NCI-H2171 (cell line): ENCODE results near the gene PREX1.
"Not testable (repeated sequence)": the region's sequence is repeated elsewhere in the genome, so short reads cannot be mapped to it uniquely, and the experiment has no call there.

Experiments used
- DNase-seq: peaks from one replicate; lab custom pipeline; 2025; lab: John Stamatoyannopoulos, UW

Gene PREX1, protein sequence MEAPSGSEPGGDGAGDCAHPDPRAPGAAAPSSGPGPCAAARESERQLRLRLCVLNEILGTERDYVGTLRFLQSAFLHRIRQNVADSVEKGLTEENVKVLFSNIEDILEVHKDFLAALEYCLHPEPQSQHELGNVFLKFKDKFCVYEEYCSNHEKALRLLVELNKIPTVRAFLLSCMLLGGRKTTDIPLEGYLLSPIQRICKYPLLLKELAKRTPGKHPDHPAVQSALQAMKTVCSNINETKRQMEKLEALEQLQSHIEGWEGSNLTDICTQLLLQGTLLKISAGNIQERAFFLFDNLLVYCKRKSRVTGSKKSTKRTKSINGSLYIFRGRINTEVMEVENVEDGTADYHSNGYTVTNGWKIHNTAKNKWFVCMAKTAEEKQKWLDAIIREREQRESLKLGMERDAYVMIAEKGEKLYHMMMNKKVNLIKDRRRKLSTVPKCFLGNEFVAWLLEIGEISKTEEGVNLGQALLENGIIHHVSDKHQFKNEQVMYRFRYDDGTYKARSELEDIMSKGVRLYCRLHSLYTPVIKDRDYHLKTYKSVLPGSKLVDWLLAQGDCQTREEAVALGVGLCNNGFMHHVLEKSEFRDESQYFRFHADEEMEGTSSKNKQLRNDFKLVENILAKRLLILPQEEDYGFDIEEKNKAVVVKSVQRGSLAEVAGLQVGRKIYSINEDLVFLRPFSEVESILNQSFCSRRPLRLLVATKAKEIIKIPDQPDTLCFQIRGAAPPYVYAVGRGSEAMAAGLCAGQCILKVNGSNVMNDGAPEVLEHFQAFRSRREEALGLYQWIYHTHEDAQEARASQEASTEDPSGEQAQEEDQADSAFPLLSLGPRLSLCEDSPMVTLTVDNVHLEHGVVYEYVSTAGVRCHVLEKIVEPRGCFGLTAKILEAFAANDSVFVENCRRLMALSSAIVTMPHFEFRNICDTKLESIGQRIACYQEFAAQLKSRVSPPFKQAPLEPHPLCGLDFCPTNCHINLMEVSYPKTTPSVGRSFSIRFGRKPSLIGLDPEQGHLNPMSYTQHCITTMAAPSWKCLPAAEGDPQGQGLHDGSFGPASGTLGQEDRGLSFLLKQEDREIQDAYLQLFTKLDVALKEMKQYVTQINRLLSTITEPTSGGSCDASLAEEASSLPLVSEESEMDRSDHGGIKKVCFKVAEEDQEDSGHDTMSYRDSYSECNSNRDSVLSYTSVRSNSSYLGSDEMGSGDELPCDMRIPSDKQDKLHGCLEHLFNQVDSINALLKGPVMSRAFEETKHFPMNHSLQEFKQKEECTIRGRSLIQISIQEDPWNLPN (N-terminal part only)

DNA sequence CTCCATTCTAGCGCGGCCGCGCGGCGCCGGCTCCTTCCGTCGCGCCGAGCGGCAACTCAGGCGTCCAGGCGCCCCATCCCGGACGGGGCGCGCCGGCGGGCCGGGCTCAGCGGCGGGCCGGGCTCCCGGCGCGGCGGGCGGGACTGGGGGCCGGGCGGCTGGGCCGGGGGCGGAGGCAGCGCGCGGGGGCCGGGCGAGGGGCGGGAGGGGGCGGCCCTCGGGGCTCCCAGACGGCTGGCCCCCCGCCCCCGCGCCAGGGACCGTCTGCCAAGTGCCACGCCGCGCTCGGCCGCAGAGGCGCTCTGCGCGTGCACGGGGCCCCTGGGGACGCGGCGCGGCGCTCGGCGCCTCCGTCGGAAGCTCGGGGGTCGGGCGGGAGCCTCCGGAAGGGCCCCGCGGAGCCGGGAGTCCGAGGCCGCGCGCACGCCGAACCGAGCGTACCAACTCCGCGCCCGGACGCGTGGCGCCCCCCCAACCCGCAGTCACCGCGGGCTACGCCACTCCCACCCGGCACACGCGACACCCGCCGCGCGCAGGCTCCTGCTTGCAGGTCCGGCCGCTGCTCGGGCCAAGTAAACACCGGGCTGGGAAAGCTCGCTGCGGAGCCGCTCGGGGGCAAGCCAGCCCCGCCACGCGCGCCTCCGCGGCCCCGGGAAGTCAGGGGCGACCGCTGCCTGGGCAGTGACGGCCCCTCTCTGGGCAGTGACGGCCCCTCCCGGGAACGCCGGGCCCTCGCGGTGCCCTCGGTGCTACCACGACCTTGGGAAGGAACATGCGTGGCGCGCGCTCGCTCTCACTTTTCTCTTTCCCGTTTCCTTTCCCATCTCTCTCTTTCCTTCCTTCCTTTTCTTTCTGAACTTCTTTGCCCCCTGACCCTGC, at the start of gene PREX1:
Gene PREX1, minus strand, starts transcription at position 145 of the 879 bp plus-strand sequence. Its CDS starts 139 bp downstream, at position 6.
- DNase-seq, result peak; percentile 96

- no peak for DNase-seq
Measured at GRCh38 chr20:48877304-48877703, 49.5 kb upstream of the PREX1 start.

DNA sequence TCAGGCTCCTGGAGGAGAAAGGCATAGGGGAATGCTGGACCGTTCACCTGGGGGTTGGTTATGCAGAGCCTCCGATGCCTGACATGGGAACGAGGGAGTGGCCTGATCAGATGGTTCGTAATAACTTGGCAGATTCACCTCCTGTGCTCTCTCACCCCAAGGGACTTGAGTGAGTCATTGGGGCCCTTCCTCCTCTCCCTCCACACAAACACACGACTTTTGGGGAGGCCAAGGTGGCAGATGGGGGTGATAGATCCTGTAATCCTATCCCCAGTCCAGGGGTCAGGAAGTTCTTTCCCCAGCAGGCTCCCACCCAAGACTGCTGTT, 48.1 kb upstream of the PREX1 start:
- DNase-seq, result peak; percentile 99

DNA sequence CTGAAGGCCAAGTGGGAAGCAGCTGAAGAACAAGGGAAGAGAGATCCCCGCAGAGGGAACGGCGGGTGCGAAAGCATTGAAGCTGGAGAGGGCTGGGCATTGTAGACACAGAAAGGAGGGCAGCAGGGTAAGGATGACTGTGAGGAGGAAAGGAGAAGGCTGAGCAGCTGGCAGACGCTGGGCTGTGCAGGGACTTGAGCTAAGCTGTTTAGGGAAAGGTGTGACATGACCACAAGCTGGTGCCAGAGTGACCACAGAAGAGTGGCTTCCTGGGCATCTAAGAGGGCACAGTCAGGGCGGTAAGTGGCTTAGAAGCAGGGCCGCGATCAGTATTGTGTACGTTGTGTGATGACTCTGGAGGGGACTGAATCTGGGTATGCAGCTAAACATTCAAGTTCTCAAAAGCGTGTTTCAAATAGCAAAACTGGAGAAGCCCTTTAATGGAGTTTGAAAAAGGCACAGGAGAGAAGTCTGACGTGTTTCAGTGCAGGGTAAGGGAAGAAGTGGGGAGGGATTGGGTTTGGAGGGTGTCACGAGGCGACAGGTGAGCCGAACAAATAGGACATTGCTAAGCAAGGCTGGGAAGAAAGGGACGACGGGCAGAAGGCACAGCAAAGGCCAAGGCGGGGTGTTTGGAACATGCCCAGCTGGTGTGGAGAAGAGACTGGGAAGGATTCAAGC, 47.6 kb upstream of the PREX1 start:
- DNase-seq, result no peak

DNA sequence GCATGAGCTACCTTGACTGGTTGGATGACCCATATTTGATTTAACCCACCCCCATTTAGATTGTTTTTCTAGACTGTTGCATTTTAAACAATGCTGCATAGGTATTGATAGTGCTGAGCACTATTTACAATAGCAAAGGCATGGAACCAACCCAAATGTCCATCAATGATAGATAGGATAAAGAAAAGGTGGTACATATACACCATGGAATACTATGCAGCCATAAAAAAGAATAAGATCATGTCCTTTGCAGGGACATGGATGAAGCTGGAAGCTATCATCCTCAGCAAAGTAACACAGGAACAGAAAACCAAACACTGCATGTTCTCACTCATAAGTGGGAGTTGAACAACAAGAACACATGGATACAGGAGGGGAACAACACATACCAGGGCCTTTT, 41.6 kb upstream of the PREX1 start:
- not testable (repeated sequence) for DNase-seq

DNA sequence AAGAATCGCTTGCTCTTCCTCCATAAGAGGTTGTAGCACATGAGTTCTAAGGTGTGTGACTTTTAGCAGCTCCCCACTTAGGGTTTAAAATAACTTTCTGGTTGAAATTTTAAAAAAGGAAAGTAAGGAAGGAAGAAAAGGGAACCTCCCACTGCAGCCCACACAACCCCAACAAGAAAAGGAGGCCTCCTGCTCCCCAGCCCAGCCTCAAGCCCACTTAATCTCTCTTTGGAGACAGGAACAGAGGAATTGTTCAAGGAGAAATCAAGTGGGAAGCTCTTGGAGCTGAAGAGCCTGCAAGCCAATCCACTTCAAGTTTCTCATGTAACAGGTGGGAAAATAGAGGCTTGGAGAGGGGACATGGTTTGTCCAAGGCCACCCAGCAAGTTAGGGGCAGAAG, 39.1 kb upstream of the PREX1 start:
- DNase-seq, result no peak

DNA sequence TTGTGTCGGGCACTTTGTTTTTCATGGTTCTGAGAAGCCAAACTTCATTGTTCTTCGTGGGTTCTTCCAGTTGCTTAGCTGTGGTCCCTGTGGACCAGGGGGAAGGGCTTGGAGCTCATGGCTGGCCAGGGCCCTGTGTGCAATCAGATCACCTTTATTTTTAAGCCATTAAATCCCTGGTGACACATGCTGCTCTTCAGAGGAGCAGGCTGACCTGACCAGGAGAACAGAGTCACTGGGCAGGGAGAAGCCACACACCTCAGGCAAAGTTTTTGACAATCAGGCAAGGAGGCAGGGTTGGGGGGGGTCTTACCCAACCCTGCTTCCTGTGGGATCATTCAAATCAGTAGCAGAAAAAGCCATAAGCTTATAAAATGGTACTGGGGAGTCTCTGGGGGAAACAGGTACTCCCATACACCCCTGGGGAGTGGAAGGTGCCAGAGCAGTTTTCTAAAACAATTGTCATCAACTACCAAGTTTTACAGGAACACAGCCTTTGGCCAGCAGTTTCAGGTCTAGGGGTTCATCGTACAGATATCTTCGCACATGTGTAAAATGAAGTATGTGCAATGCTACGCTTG, 37.0 kb upstream of the PREX1 start:
- DNase-seq, result no peak

GRCh38 chr20:48864254-48864653, 36.5 kb upstream of the PREX1 start:
- no peak for DNase-seq

GRCh38 chr20:48862279-48862678, 34.5 kb upstream of the PREX1 start:
- DNase-seq, result no peak

DNA sequence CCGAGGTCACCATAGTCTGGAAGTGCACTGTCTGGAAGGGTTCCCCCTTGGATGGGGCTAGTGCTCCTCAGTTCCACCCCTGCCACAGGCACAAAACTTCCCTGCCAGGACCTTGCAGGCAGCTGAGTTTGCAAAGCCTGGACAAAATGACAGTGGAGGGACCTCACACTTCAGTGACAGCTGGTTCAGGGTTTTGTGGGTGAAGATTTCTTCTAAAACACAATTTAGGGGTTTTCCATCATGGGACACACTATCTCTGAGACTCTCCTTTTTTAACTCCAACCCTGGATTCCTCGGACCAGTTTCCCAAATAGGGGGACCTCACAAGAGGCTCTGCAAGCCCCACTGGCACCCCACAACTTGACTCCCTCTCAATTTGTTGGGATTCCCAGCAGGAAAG, 33.6 kb upstream of the PREX1 start:
- DNase-seq, result no peak

DNA sequence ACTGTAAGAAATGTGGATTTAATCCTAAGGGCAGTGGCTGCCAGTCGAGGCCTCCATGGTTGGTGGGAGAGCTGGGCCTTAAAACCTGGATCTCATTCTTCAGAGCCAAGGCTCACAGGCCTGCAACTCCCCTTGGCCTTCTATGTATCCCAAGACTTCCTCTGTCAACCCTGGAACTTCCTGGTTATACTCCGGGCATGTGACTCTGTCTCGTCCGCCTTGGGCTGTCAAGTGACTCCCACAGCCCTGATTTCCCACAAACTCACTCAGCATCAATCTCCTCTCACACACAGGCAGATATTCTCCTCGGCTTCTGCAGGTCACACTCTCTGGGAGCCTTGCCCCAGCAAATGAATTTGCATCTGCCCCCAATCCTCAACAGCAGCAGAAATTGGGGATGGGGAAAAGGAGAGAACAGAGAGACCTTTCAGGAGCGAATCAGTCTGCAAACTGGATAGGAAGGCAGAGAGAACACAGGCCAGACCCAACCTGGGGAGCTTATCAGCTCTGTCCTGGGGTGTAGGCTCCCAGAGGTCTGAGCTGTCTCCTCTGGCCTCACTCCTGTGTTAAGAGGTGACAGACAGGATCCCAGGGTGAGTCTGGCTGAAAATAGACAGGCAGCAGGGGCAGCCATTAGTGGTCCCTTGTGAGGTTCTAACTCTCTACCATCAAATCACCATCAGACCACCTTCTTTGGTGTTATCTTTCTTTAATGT, 30.4 kb upstream of the PREX1 start:
- no peak for DNase-seq

DNA sequence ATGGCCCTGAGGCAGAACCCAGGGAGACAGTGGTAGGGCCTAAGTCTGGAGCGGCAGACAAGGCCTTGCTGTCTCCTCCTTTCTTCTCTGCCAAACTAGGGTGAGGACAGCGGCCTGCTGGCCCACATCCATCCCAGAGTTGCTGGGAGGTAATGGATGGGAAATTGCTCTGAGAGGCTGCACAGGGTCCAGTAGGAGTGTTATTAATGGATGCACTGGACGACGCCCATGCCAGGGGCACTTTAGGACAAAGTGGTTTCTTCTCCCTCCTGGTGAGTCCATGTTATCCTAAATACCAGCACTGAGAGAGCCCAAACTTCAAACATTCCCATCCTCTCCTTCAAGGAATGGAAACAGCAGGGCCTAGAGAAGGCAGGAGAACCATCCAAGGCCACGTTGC, 28.3 kb upstream of the PREX1 start:
- DNase-seq, result no peak

GRCh38 chr20:48855046-48855445, 27.2 kb upstream of the PREX1 start:
- DNase-seq, result no peak

- no peak for DNase-seq
Measured at GRCh38 chr20:48852609-48853008, 24.8 kb upstream of the PREX1 start.

- no peak for DNase-seq
Measured at GRCh38 chr20:48851579-48851978, 23.8 kb upstream of the PREX1 start.

GRCh38 chr20:48850977-48851299, 23.1 kb upstream of the PREX1 start:
- DNase-seq, result no peak

DNA sequence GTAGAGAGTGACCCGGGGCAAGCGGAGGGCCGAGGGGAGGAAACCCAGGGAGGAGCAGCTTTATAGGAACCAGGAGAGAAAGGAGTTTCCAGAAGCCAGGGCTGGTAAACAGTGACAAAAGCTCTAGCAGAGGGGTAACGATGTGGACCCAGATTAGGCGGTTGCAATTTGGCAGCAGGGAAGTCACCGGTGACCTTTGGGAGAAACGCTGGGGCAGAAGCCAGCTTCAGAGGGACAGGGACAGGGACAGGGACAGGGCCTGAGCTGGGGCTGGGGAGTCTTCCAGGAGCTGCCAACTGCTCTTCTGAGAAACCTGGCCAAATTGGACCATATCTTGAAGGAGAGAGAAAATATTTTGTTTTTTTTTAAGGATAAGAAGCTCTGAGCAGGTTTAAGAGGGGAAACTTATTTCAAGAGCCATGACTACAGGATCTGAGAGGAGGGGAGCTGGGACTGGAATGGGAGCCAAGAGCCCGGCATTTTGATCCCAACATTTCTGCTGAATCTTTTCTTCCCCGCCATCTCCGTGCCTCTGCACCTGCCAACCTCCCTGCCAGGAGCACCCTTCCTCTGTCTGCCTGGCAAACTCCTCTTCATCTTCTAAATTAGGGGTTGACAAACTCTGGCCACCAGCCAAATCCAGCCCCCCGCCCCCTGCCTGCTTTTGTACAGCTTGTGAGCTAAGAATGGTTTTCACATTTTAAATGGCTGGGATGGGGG, 22.6 kb upstream of the PREX1 start:
- no peak for DNase-seq

- DNase-seq, result no peak
Measured at GRCh38 chr20:48849779-48850178, 22.0 kb upstream of the PREX1 start.

- no peak for DNase-seq
Measured at GRCh38 chr20:48849299-48849698, 21.5 kb upstream of the PREX1 start.
